Ovary (tissue), 3 donors: ENCODE measurements around the gene OVAAL.

Source experiments
- EP300 ChIP-seq: sonication (generic); formaldehyde crosslinking; IDR thresholded peaks from one replicate; pipeline ENCODE4 v1.6.1; 2017; ENCODE audit warnings: antibody characterized with exemption
- POLR2A ChIP-seq: fragments of 450-650 bp; IDR thresholded peaks from one replicate; pipeline ENCODE4 v1.6.1; 2017; ENCODE audit warnings: antibody characterized with exemption, mild to moderate bottlenecking, moderate library complexity
- TF ChIP-seq, protein P1 (sequence below), 3 donors: fragments of 450-650 bp in 2 of 3; fragments of 200-600 bp in 1 of 3; IDR thresholded peaks; one replicate each; pipeline versions ENCODE4 v1.5.1 to v1.8.0; 2016 to 2022; ENCODE audit warnings: antibody characterized with exemption in 3 of 3, mild to moderate bottlenecking in 1 of 3
- donor health status: DM: no; HTN: no; CAD: no.

GRCh38 chr1:180579961-180580611, 21.3 kb downstream of the OVAAL start:
- TF ChIP-seq, protein P1, sequence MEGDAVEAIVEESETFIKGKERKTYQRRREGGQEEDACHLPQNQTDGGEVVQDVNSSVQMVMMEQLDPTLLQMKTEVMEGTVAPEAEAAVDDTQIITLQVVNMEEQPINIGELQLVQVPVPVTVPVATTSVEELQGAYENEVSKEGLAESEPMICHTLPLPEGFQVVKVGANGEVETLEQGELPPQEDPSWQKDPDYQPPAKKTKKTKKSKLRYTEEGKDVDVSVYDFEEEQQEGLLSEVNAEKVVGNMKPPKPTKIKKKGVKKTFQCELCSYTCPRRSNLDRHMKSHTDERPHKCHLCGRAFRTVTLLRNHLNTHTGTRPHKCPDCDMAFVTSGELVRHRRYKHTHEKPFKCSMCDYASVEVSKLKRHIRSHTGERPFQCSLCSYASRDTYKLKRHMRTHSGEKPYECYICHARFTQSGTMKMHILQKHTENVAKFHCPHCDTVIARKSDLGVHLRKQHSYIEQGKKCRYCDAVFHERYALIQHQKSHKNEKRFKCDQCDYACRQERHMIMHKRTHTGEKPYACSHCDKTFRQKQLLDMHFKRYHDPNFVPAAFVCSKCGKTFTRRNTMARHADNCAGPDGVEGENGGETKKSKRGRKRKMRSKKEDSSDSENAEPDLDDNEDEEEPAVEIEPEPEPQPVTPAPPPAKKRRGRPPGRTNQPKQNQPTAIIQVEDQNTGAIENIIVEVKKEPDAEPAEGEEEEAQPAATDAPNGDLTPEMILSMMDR (IDR thresholded peaks at IDR 0.05), result no peak
- no peak for TF ChIP-seq POLR2A
- TF ChIP-seq EP300, result no peak
